Vagina (tissue), 2 donors: ENCODE results near the gene DEF6.

Experiments
- POLR2A ChIP-seq, 2 donors: fragments of 450-650 bp; IDR thresholded peaks; one replicate each; pipeline ENCODE4 v1.6.1; 2017; ENCODE audit warnings: antibody characterized with exemption in 2 of 2, mild to moderate bottlenecking in 2 of 2, moderate library complexity in 2 of 2
- POLR2AphosphoS5 ChIP-seq, 2 donors: sonication (generic); formaldehyde crosslinking; IDR thresholded peaks; one replicate each; pipeline ENCODE4 v1.9.0; 2017; ENCODE audit warnings: antibody characterized with exemption in 2 of 2, mild to moderate bottlenecking in 2 of 2, low read depth in 1 of 2; ENCODE audit not compliant: insufficient read depth in 1 of 2
- TF ChIP-seq, protein P1 (sequence below), 3 experiments: fragments of 450-650 bp in 2 of 3; fragments of 200-600 bp in 1 of 3; sonication (generic) in 1 of 3; IDR thresholded peaks; one replicate each; pipeline ENCODE4 v1.5.1; 2017 to 2019; ENCODE audit warnings: antibody characterized with exemption in 3 of 3, mild to moderate bottlenecking in 2 of 3, moderate library complexity in 2 of 3

DNA sequence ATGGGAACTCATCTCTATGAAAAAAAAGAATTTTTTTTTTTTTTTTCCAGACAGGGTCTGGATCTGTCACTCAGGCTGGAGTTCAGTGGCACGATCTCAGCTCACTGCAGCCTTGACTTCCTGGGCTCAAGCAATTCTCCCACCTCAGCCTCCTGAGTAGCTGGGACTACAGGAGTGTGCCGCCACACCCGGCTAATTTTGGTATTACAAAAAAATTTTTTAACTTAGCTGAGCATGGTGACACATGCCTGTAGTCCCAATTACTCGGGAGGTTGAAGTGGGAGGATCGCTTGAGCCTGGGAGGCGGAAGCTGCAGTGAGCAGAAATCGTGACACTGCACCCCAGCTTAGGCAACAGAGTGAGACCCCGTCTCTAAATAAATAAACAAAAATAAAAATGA lies 7.5 kb downstream of the DEF6 start:
- TF ChIP-seq, protein P1, sequence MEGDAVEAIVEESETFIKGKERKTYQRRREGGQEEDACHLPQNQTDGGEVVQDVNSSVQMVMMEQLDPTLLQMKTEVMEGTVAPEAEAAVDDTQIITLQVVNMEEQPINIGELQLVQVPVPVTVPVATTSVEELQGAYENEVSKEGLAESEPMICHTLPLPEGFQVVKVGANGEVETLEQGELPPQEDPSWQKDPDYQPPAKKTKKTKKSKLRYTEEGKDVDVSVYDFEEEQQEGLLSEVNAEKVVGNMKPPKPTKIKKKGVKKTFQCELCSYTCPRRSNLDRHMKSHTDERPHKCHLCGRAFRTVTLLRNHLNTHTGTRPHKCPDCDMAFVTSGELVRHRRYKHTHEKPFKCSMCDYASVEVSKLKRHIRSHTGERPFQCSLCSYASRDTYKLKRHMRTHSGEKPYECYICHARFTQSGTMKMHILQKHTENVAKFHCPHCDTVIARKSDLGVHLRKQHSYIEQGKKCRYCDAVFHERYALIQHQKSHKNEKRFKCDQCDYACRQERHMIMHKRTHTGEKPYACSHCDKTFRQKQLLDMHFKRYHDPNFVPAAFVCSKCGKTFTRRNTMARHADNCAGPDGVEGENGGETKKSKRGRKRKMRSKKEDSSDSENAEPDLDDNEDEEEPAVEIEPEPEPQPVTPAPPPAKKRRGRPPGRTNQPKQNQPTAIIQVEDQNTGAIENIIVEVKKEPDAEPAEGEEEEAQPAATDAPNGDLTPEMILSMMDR (IDR thresholded peaks at IDR 0.05): no peak
- no peak for TF ChIP-seq POLR2A (IDR thresholded peaks at IDR 0.05)
- TF ChIP-seq POLR2AphosphoS5 (IDR thresholded peaks at IDR 0.05; ENCODE audit: insufficient read depth in 1 of 2, low read depth in 1 of 2): no peak
